IMR-90 (cell line): ENCODE data around the gene ARMS2. TPM values are rescaled to one million over a fixed set of nuclear protein-coding genes. Genes with fewer than 3 reads are reported as not detected.

Experiments used
- ATAC-seq: fragments of 200-7000 bp; cut with Tn5 transposase; 2 replicates; pipeline ENCODE4 v1.9.1; 2020; ENCODE audit warnings: low read depth, mild to moderate bottlenecking, moderate library complexity
- BruUV-seq: library from RNA; stranded (reverse); fragments of 400-500 nt; replicated peaks from 2 replicates; lab custom pipeline; 2021; lab: Mats Ljungman, UMichigan
- CTCF ChIA-PET: fragments of 300-600 bp; formaldehyde crosslinking; extraction: SDS; loops from one replicate; lab custom pipeline; 2021; ENCODE audit warnings: antibody characterized with exemption; lab: Yijun Ruan, JAX
- POLR2A ChIA-PET: fragments of 300-600 bp; sonication (Branson Sonifier 250); formaldehyde crosslinking; loops from one replicate; lab custom pipeline; 2022; ENCODE audit warnings: antibody characterized with exemption; ENCODE audit not compliant: unreplicated experiment; lab: Charles Lee
- DNase-seq: peaks from one replicate; pipeline ENCODE4 v3.0.0; 2013
- H2AFZ ChIP-seq: replicated peaks from 2 replicates; pipeline ENCODE3; 2013; ENCODE audit warnings: low read length, mild to moderate bottlenecking; ENCODE audit not compliant: poor library complexity
- H2AK5ac ChIP-seq: 2 replicates; pipeline ENCODE4 v1.6.1; 2013; ENCODE audit warnings: low read depth, low read length, inconsistent platforms
- H2AK9ac ChIP-seq: replicated peaks from 2 replicates; pipeline ENCODE3; 2013; ENCODE audit warnings: mild to moderate bottlenecking, low read depth, low read length, moderate library complexity; ENCODE audit not compliant: poor library complexity
- H2BK120ac ChIP-seq: 2 replicates; pipeline ENCODE4 v1.6.1; 2013; ENCODE audit warnings: low read depth, low read length, inconsistent platforms
- H2BK15ac ChIP-seq: 3 replicates; pipeline ENCODE4 v1.6.1; 2013; ENCODE audit warnings: low read depth, low read length, inconsistent platforms
- H2BK20ac ChIP-seq: 2 replicates; pipeline ENCODE4 v1.6.1; 2013; ENCODE audit warnings: low read depth, mild to moderate bottlenecking, inconsistent platforms, low read length, moderate library complexity
- H2BK5ac ChIP-seq: 2 replicates; pipeline ENCODE4 v1.6.1; 2013; ENCODE audit warnings: mild to moderate bottlenecking, low read depth, low read length, inconsistent platforms; ENCODE audit not compliant: poor library complexity, severe bottlenecking
- H3K14ac ChIP-seq: replicated peaks from 2 replicates; pipeline ENCODE4 v1.6.1; 2013; ENCODE audit warnings: low read depth, low read length, inconsistent platforms
- H3K18ac ChIP-seq: 2 replicates; pipeline ENCODE4 v1.6.1; 2013; ENCODE audit warnings: low read depth, low read length, control low read depth
- H3K23ac ChIP-seq: 2 replicates; pipeline ENCODE4 v1.6.1; 2013; ENCODE audit warnings: low read depth, low read length, inconsistent platforms
- H3K27ac ChIP-seq: 2 replicates; pipeline ENCODE4 v1.5.1; 2013; ENCODE audit warnings: mild to moderate bottlenecking, control low read depth, low read length; ENCODE audit not compliant: insufficient read depth
- H3K27me3 ChIP-seq: 2 replicates; pipeline ENCODE4 v1.6.1; 2013; ENCODE audit warnings: low read length; ENCODE audit not compliant: control insufficient read depth, insufficient read depth
- H3K36me3 ChIP-seq: 2 replicates; pipeline ENCODE4 v1.6.1; 2013; ENCODE audit warnings: low read length, mixed read lengths; ENCODE audit not compliant: control insufficient read depth, insufficient read depth
- H3K4ac ChIP-seq: 2 replicates; pipeline ENCODE4 v1.6.1; 2013; ENCODE audit warnings: low read depth, low read length, inconsistent platforms
- H3K4me1 ChIP-seq: 2 replicates; pipeline ENCODE4 v1.6.1; 2013; ENCODE audit warnings: low read length, mixed read lengths; ENCODE audit not compliant: control insufficient read depth, insufficient read depth
- H3K4me2 ChIP-seq: 2 replicates; pipeline ENCODE4 v1.6.1; 2013; ENCODE audit warnings: low read depth, mild to moderate bottlenecking, control low read depth, low read length, moderate library complexity
- H3K4me3 ChIP-seq: 2 replicates; pipeline ENCODE4 v1.5.1; 2013; ENCODE audit warnings: low read depth, mild to moderate bottlenecking, control low read depth, low read length, moderate library complexity; ENCODE audit not compliant: insufficient read depth
- H3K56ac ChIP-seq: 2 replicates; pipeline ENCODE4 v1.6.1; 2013; ENCODE audit warnings: low read length, inconsistent platforms; ENCODE audit not compliant: insufficient read depth; ENCODE audit errors: extremely low read depth
- H3K79me1 ChIP-seq, 2 experiments: 2 replicates each; pipeline ENCODE4 v1.6.1; 2013; ENCODE audit warnings: low read length in 2 of 2, inconsistent platforms in 1 of 2, low read depth in 1 of 2
- H3K9ac ChIP-seq: 2 replicates; pipeline ENCODE4 v1.6.1; 2013; ENCODE audit warnings: low read depth, low read length, control low read depth
- H3K9me1 ChIP-seq: 2 replicates; pipeline ENCODE4 v1.6.1; 2013; ENCODE audit warnings: low read length, inconsistent platforms; ENCODE audit not compliant: insufficient read depth
- H3K9me3 ChIP-seq: 2 replicates; pipeline ENCODE4 v1.6.1; 2013; ENCODE audit warnings: low read length; ENCODE audit not compliant: control insufficient read depth, insufficient read depth
- H4K20me1 ChIP-seq: 2 replicates; pipeline ENCODE4 v1.6.1; 2013; ENCODE audit warnings: low read length, inconsistent platforms; ENCODE audit not compliant: insufficient read depth
- H4K5ac ChIP-seq: 2 replicates; pipeline ENCODE4 v1.6.1; 2013; ENCODE audit warnings: mild to moderate bottlenecking, low read depth, low read length, control low read depth
- H4K8ac ChIP-seq, 2 experiments: 2 replicates each; pipeline ENCODE4 v1.6.1; 2013; ENCODE audit warnings: low read depth in 2 of 2, low read length in 2 of 2, control low read depth in 1 of 2, inconsistent platforms in 1 of 2
- H4K91ac ChIP-seq: 2 replicates; pipeline ENCODE4 v1.6.1; 2013; ENCODE audit warnings: low read depth, low read length, inconsistent platforms; ENCODE audit not compliant: insufficient read depth
- MAFK ChIP-seq: IDR thresholded peaks from 2 replicates; pipeline ENCODE4 v1.6.1; 2012; ENCODE audit warnings: low read depth, low read length, improper control_type of control experiment
- RCOR1 ChIP-seq: IDR thresholded peaks from 2 replicates; pipeline ENCODE4 v1.6.1; 2012; ENCODE audit warnings: mild to moderate bottlenecking, low read length, improper control_type of control experiment; ENCODE audit not compliant: insufficient replicate concordance
- RFX5 ChIP-seq: IDR thresholded peaks from 2 replicates; pipeline ENCODE4 v1.8.0; 2012; ENCODE audit warnings: low read depth, mild to moderate bottlenecking, low read length, moderate library complexity
- SMC3 ChIP-seq: fragments of 150-350 bp; IDR thresholded peaks from 2 replicates; pipeline ENCODE4 v1.6.1; 2016; ENCODE audit warnings: low read depth, mild to moderate bottlenecking, antibody characterized with exemption, low read length, moderate library complexity
- USF2 ChIP-seq: fragments of 150-350 bp; IDR thresholded peaks from 2 replicates; pipeline ENCODE4 v1.6.1; 2017; ENCODE audit warnings: mild to moderate bottlenecking, antibody characterized with exemption, low read length, low read depth
- dilution Hi-C: fragments of 300-500 bp; cut with HindIII; formaldehyde crosslinking; loops from one replicate; pipeline ENCODE4 v1.14.3; 2018; ENCODE audit warnings: low sequenced_read_pairs; ENCODE audit not compliant: unreplicated experiment
- in situ Hi-C: fragments of 300-500 bp; cut with MboI; formaldehyde crosslinking; loops from 3 replicates; pipeline ENCODE4 v1.14.3; 2019; ENCODE audit warnings: low sequenced_read_pairs, inconsistent platforms, mixed read lengths
- intact Hi-C: fragments of 100-400 bp; cut with micrococcal nuclease; formaldehyde crosslinking; loops from 2 replicates; pipeline ENCODE4 v1.10.0; 2022
- polyA plus RNA-seq, 3 experiments: library from polyadenylated mRNA; depleted of rRNA; stranded (reverse); fragments of >200 nt; gene quantifications; 2 replicates each; pipeline ENCODE4 v1.2.3, GENCODE V29; 2012; ENCODE audit warnings: low replicate concordance in 1 of 3
- total RNA-seq: library from RNA; depleted of rRNA; stranded (reverse); fragments of >200 nt; gene quantifications from 2 replicates; pipeline ENCODE4 v1.2.3, GENCODE V29; 2012

ARMS2 gene
- total and polyA plus RNA-seq, 2 of the 4 experiments (the other 2 are of a cell fraction): not detected

DNA sequence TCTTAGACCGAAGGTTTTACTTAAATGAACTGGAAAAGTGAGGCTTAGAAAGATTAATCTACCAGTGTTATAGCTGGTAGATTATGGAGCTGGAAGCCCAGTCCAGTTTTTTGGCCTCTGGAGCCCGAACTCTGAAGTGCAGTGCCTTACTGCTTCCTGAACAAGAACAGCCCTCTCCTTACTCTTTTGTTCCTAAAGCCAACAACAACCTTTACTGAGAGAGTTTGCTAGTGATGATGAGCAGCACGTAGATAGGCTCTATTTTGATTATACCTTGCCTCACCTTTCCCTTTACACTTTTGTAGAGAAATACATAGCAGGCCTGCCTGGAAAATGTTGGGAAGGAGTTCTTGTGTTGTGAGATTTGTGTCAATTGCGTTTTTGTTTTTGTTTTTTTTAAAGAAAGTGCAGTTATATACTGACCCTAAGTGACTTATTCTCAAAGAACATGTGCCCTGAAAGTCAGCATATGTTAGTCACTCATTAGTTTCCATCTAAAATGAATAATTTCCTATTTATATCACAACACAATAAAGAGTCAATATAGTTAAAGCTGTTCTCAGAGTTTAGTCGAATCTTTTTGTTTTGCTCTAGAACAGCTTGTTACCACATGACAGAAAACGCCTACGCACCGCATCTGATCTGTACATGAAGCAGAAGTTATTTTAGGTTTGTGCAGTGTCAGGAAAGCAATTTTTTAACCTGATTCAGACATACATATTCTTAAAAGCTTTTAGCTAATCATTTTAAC lies 46.9 kb upstream of the ARMS2 start (continued):
- no peak for TF ChIP-seq SMC3
- no peak for TF ChIP-seq USF2
- TF ChIP-seq RFX5: no peak
- no peak for TF ChIP-seq MAFK

DNA sequence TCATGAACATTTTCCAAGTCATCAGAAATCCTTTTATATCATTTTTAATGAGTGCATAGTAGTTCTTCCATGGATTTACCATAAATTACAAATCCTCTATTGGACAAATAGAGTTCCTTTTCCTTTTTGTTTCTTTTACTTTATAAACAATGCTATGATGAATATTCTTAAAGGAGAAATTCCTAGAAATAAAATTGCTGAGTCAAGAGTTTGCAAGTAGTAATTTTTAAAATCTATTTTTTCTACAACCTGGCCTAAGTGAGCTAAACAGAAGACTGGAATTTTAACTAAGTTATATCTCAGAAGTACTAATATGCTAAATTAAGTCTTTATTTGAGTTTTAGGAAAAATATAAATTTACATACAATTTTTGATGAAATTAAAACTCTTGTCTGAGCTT lies 41.1 kb upstream of the ARMS2 start:
- Histone ChIP-seq H3K9me1 (no peaks in the 10 kb centered on the region), H4K5ac (no peak overlapping the region), H3K4ac (no peak overlapping the region), H2BK15ac (no peak overlapping the region), H3K27ac (no peak overlapping the region), H3K56ac (no peak overlapping the region), H3K23ac (no peak overlapping the region), H3K79me1 (no peaks in the 10 kb centered on the region), H3K14ac (no peak overlapping the region), H3K36me3 (peaks cover 2% of the 10 kb centered on the region; the same call in 1 of the 2 replicates), H3K18ac (no peak overlapping the region), H2AK5ac (no peak overlapping the region), H2BK20ac (no peak overlapping the region), H3K4me3 (no peak overlapping the region), H3K27me3 (no peaks in the 10 kb centered on the region), H3K4me1 (no peaks in the 10 kb centered on the region), H2BK120ac (no peak overlapping the region), H4K91ac (no peak overlapping the region), H3K9ac (no peak overlapping the region), H3K4me2 (no peak overlapping the region), H2AFZ (no peak overlapping the region), H2AK9ac (no peak overlapping the region), H3K9me3 (no peaks in the 10 kb centered on the region), H4K8ac (no peak overlapping the region), H4K20me1 (no peaks in the 10 kb centered on the region), H2BK5ac (no peak overlapping the region)
- no TSS peak for BruUV-seq
- dilution Hi-C loops (no loop called here), intact Hi-C loops (no loop called here), in situ Hi-C loops (no loop called here)
- TF ChIP-seq MAFK (peak; percentile 80), RCOR1 (no peak)
- POLR2A ChIA-PET: no interaction called here
- ATAC-seq (no peak), DNase-seq (no peak)
- CTCF ChIA-PET: interaction anchor here (0.9 to 1.2 kb wide), 3 partner anchors 8 to 152 kb away, joined by 3 read pairs; no protein-coding TSS in a partner anchor
